Transverse colon (tissue), 4 donors: ENCODE results near the gene CPEB4.

ENCODE experiments used
- CTCF ChIP-seq, 5 experiments: fragments of 200-600 bp in 3 of 5; fragments of 450-650 bp in 2 of 5; sonication (generic) in 3 of 5; IDR thresholded peaks; 1 replicate in 2 of 5; 2 replicates in 3 of 5; pipeline ENCODE4 v1.5.1; 2016 to 2017; ENCODE audit warnings: antibody characterized with exemption in 5 of 5, inconsistent platforms in 3 of 5, mild to moderate bottlenecking in 2 of 5, moderate library complexity in 1 of 5
- EP300 ChIP-seq: sonication (generic); formaldehyde crosslinking; IDR thresholded peaks from one replicate; pipeline ENCODE4 v1.6.1; 2017; ENCODE audit warnings: antibody characterized with exemption, low read depth
- POLR2A ChIP-seq: fragments of 450-650 bp; IDR thresholded peaks from one replicate; pipeline ENCODE4 v1.6.1; 2016; ENCODE audit warnings: antibody characterized with exemption, mild to moderate bottlenecking, moderate library complexity
- POLR2AphosphoS5 ChIP-seq, 3 donors: sonication (generic); formaldehyde crosslinking; IDR thresholded peaks; one replicate each; pipeline ENCODE4 v1.6.1; 2016; ENCODE audit warnings: antibody characterized with exemption in 3 of 3

GRCh38 chr5:173989432-173990082 lies 101.4 kb downstream of the CPEB4 start:
- TF ChIP-seq POLR2A (no peak), CTCF (IDR thresholded peaks at IDR 0.05) (no peak), POLR2AphosphoS5 (IDR thresholded peaks at IDR 0.05) (no peak), EP300 (no peak)
